Superior temporal gyrus (tissue), 1 donor: ENCODE measurements around the gene VPS4A.

Source experiments
- DNase-seq: peaks from one replicate; pipeline ENCODE4 v3.0.0-alpha.2; 2016; ENCODE audit errors: extremely low spot score

VPS4A gene

DNA sequence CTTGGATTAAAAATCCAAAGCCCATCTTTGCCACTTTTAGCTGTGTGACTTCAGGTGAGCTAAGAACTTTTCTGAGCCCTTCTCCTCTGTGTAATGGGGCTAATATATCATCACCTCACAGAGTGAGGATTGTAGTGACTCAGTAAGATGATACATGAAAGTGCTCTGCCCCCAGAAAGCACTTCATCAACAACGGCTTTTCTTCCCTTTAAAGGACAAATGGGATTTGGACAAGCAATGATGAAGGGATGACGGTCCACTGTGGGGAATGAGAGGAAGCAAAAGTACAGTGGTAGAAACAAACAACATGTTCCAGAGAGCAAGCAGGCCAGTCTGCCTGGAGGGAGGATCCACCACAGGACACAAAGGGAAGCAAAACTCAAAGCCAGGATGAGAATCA, 54.8 kb downstream of the VPS4A start:
- no peak for DNase-seq

DNA sequence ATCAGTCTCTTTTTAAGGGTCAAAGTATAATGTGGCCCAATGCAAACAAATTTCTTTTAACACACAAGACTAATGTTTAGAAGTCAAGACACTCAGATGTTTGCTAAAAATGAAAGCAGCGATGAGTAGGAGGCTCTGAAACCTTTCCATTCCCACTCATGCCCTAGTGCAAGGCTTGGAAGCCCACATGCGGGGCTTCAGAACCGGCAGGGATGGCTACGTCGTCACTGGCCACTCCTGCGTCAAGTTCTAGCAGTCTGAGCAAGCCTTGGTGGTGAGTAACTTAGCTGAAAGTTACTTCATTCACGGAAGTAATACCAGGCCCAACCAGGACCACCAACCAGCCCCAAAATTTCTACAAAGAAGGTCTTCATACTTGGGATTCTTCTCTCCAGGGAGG, 55.3 kb downstream of the VPS4A start:
- no peak for DNase-seq

DNA sequence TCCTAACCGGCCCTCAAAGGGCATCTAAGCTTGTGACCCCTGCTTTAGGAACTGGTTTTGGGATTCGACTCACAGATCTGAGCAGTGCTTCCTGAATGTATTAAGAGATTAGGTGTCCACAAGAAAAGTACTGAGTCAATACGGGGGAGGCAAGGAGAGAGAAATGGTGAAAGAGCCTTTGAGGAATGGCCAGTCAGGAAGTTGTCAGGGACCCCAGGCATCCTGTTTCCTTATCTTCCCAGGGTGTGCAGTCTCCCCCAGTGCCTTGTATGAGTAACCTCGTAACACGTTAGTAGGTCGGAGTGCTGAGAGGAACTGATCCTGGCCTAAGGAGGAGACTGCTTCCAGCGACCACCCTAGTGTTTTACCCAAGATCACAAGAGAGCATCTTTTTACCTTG, 56.8 kb downstream of the VPS4A start:
- DNase-seq = no peak

DNA sequence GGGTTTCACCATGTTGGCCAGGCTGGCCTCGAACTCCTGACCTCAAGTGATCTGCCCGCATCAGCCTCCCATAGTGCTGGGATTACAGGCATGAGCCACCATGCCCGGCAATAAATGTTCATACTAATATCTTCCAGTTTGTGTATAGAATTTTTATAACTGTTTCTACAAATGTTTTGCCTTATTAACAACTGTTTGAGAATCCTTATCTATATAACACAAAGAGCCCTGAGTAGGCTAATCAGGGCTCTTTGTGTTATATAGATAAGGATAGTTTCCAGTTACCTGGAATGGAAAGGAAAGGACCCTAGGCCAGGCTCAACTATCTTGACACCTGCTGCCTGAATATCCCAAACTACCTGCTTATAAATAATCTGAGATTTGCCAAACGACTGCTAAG, 57.7 kb downstream of the VPS4A start:
- no peak for DNase-seq

DNA sequence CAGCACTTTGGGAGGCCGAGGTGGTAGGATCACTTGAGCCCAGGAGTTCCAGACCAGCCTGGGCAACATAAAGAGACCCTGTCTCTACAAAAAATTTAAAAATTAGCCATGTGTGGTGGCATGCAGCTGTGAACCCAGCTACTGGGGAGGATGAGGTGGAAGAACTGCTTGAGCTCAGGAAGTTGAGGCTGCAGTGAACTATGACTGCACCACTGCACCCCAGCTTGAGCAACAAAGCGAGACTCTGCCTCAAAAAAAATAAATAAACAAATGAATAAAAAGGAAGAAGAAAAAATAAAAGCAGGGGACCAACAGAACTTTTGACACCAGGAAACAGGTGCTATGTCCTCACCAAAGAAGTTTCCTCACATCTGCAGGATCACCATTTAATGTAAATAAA, 60.4 kb downstream of the VPS4A start:
- DNase-seq = no peak

DNA sequence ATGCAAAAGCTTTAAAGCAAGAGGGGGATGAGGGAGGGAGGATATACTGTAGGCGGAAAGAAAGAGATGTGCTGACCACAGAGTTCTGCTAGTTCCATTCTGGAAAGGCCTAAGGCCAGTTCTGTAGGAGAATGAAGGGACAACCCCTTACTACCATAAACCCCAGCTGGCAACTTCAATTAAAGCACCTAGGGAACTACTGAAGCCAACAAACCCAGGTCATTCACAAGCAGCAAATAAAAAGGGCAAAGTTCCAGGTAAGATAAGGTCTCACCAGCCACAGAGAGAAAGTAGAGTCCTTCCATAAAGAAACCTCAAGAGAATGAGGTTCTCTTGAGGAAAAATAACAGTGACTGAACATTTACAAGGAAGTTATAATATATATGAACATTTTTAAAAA, 61.9 kb downstream of the VPS4A start:
- DNase-seq = no peak
